Activated CD4-positive, alpha-beta T cell treated with anti-CD3 and anti-CD28 coated beads, Interleukin-2, amount 50 U/mL, for 24 hours (primary cell): Measurements from ENCODE around the gene COL26A1.
"Not testable (repeated sequence)": the region's sequence is repeated elsewhere in the genome, so short reads cannot be mapped to it uniquely, and the experiment has no call there.

Experiments used
- DNase-seq, 2 donors: peaks; one replicate each; pipeline ENCODE4 v3.0.0-alpha.2; 2020; ENCODE audit warnings: low read depth in 1 of 2, low spot score in 1 of 2

COL26A1 gene

DNA sequence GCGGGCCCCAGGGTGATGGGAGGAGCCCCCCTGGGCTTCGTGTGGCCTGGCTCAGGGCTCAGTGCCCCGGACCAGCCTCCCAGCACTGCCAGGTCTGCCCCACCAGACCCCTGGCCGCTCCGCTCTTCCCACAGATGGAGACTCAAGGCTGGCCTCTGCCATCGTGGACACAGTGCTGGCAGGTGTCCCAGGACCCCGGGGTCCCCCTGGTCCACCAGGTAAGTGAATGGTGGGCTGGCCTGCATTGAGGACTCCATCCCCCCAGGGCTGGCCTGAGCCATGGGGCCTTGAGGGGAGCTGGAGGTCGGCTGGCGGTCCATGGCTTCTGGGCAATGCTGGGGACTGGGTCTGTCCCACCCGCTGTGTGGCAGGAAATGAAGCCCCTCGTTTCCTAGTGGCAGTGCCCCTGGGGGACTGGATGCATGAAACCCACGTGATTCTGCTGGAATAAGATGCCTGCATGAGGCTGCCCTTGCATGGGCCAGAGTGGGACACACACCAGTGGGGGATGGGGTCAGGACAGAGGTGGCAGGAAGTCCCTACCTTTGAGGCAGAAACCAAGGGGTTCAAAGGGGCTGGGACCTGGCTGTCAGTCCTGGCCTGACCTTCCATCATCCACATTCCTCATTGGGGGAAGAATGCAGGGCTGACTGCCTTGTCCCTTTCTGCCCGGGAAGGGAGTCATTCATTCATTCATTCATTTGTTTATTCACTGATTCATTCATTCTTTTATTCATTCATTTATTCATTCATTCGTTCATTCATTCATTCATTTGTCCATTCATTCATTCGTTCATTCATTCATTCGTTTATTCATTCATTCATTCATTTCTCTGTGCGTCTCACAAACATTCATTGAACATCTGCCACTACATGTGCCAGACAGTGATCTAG lies 184.6 kb downstream of the COL26A1 start:
- no peak for DNase-seq

DNA sequence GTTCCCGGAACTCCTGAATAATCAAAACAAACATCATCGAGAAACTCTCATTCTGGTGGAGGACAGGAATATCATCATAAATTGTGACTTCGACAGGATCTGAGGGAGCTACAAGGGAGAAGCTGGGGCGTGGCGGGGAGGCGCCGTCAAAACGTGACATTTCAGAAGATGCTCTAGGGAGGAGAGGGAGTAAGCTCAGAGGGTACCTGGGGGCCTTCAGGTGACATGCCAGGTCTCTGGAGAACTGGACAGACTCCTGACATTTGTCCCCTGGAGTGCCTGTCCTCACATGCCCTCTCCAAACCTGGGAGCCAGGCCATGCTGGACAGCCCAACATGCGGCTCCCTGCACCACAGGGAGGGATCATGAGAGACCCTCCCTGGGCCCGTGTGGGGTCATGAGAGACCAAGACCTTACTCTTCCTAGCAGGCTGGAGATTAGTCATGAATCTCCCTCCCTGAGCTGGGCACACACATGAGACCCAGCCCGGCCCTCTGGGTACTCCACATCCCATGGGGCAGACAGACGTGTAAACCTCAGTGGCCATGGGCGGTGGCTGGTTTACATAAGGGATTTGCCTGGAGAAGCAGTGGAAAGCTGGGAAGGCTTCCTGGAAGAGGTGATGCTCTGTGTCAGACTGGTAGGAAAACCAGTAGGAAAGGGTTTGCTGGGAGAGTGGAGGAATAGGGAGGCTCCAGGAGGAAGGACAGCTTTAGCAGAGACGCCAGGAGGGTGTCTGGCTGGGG lies 185.4 kb downstream of the COL26A1 start:
- DNase-seq: no peak

DNA sequence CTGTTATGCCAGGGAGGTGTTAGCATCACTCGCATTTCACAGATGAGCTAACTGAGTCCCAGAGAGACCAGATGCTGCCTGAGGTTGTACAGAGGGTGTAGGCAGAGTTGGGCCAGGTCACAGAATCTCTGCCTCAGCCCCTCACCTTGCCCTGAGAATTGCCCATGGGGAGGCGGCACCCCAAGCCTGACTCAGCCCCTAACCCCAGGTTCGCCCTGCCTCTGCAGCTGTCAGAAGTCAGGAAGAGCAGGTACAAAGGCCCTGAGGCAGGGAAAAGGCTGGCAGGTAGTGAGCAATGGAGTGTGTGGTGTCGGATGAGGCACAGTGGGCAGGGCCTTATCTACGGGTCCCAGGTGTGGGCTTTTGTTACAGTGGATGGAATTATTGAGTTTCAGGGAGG lies 187.1 kb downstream of the COL26A1 start:
- no peak for DNase-seq

DNA sequence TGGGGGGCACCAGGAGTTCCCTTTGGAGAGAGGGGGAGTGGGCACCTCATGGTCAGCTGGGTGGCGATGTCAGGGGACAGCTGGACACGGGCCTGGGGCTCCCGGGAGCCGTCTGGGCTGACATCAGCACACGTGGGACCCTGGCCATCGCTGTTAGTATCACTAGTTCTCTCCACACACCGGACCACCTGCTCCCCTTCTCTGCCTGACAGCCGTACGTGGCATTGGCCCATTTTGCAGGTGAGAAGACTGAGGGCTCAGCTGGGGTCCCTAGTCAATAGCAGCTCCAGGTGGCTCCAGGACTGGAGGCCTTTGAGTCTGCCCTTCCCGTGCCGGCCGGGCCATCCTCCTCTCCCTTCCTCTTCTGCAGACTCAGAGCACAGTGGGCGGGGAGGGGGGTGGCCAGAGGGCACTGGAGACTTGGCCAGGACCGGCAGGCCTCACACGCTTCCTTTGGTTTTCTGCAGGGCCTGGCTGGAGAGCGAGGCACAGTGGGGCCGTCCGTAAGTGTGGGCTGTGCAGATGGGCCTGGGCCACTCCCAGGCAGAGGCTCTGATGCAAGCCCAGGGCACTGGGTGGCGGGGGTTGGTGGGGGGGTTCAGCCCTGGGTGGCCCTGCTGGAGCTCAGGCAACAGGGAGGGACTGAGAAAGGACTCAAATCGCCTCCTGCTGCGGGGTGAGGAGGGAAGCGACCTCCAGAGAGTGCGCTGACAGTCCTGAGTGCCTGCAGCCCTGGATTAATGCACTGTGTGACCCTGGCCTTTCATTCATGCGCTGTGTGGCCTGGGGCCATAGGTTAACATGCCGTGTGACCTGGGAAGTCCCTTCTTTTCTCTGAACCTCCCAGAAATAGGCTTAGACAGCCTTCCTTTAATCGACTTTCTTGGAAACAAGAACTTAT lies 188.2 kb downstream of the COL26A1 start:
- no peak for DNase-seq

DNA sequence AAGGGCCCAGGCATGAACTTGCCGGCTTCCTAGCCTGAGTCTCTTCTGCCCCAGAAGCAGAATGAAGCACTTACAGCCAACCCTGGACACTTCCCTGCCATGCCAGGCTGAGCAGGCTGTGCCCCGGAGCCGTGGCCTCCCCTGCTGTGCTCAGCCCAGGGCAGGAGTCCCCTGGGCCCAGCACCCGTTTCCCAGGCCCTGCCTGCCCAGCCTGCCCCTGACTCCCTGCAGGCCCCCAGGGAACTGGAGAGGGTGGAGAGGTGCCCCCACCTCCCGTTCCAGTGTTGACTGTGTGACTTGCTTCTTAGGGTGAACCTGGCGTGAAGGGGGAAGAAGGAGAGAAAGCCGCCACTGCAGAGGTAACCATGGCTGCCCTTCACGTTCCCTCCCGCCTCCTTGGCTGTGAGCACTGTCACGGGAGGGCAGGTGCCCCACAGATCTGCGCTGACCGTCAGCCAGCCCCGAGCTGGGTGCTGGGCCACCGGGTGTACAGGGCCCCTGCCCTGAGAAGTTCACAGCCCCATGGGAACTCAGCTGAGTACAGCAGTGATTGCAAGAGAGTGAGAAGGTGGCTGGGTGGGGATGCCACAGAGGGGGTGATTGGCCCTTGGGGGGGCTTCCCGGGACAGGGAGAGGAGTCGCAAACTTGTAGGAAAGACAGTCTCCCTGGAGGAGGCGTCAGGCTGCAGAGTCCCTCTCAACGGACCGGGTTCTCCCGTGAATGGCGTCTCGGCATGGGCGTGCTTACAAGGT lies 190.5 kb downstream of the COL26A1 start:
- DNase-seq: no peak

DNA sequence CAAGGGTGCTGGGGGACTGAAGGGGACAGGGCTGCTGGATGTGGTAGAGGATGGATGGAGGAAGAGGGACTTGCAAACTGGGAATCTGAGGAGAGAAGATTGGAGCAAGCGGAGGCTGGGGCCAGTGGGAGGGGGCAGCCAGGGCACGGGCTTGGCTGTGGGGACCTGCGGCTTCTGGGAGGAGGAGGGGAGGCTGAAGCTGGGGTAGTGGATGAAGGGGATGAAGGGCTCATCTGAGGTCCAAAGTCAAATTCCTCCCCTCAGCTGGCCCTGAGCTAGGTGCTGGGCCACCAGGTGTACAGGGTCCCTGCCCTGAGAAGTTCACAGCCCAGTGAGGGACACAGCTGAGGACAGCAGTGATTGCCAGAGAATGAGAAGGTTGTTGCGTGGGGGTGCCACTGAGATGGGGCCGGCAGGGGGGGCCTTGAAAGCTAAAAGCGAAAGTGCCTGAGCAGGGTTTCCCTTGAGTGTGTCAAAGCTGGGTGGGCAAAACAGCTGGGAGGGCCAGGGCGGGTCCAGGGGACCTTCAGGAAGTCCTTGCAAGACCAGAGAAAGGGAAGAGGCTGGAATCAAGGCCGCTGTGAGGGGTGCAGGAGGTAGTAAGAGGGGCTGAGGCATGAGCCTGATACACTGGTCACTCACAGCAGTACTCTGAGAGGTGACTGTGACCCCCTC lies 191.2 kb downstream of the COL26A1 start:
- DNase-seq: no peak

DNA sequence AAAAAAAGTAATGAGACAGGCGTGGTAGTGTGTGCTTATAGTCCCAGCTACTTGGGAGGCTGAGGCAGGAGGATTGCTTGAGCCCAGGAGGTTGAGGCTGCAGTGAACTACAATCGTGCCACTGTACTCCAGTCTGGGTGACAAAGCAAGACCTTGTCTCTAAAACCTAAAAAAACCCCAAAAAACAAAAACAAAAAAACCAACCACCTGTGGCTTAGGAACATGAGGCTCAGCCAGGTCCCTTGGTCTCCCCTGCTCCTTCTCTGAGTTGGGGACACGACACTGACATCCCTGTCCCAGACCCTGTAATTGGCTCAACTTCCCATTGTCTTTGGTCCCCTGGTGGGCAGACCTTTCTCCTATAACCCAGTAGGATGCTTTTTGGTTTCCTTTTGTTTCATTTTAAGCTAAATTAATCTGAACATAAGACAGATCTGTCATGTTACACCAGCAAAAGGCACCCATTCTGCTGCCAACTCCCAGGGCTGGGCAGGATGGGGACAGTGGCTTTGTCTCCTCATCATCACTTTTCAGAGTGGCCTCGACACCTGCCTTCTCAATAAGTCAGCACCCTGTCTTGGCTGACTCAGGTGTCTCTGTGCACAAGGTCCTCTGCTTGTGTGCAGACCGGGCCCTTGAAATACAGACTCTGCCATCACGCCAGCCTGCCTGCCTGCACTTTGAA lies 192.1 kb downstream of the COL26A1 start:
- DNase-seq: no peak

DNA sequence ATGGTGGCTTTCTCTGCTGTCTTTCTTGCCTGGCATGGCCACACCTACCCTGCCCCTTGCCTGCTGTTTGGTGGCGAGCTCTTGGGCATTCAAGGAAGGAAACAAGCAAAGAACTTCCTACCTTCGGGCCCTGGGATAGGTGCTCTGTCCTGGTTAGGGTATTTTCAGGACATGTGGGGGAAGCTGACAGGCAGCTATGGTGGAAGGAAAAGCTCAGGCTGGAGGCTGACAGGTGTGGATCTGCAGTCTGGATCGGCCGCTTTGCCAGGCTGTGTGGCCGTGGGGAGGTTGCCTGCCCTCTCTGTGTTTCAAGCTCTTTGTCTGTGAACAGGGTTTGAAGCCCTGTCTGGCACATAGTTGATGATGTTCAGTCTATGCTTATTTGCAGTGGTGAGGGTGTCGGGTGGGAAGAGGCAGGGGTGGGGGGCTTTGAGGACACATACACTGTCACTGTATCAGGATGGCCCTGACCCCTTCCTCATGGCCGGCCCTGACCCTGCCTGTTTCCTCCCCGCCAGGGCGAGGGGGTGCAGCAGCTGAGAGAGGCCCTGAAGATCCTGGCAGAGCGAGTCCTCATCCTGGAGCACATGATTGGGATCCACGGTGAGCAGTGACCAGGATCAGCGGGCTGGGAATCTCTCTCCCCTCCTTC lies 192.7 kb downstream of the COL26A1 start:
- DNase-seq: no peak

DNA sequence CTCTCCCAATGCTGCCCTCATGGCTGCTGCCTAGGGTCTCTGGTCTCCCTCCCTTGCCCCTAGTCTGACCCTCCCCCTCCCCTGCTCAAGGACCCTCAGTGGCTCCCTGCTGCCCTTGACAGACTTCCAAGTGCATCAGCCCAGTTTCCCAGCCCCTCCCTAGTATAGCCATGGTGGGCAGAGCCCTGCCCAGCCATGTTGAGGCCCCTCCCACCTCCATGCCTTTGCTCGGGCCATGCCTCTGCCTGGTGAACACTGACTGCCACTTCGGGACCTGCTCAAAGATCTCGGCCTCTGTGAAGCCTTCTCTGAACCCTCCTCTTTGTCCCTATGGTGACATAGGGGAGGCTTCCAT lies 193.2 kb downstream of the COL26A1 start:
- DNase-seq: no peak

DNA sequence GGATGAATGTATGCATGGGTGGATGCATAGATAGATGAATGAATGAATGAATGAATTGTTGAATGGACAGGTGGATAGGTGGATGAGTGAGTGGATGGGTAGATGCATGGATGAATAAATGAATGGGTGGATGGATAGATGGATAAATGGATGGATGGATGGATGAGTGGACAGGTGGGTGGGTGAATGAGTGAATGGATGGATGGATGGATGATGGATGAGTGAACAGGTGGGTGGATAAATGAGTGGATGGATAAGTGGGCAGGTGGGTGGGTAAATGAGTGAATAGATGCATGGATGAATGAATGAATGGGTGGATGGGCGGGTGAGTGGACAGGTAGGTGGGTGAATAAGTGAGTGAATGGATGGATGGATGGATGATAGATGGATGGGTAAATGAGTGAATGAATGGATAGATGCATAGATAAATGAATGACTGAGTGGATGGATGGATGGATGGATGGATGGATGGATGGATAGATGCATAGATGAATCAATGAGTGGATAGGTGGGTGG lies 193.8 kb downstream of the COL26A1 start:
- no peak for DNase-seq

DNA sequence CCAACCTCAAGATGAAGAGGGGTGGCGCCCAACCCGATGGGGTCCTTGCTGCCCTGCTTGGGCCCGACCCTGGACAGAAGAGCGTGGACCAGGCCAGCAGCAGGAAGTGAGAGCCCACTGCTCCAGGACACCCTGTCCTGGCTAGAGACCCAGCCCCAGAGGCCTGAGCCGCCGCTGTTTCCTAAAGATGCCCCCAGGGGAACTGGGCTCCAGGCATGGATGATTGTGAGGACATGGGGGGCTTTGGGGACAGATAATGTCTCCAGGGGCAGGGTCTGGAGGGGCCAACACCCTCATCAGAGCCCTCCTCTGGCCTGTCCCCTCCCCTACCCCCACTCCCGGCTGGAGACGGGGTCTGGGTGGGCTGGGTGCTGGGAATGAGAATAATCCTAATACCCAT lies 194.7 kb downstream of the COL26A1 start:
- no peak for DNase-seq

DNA sequence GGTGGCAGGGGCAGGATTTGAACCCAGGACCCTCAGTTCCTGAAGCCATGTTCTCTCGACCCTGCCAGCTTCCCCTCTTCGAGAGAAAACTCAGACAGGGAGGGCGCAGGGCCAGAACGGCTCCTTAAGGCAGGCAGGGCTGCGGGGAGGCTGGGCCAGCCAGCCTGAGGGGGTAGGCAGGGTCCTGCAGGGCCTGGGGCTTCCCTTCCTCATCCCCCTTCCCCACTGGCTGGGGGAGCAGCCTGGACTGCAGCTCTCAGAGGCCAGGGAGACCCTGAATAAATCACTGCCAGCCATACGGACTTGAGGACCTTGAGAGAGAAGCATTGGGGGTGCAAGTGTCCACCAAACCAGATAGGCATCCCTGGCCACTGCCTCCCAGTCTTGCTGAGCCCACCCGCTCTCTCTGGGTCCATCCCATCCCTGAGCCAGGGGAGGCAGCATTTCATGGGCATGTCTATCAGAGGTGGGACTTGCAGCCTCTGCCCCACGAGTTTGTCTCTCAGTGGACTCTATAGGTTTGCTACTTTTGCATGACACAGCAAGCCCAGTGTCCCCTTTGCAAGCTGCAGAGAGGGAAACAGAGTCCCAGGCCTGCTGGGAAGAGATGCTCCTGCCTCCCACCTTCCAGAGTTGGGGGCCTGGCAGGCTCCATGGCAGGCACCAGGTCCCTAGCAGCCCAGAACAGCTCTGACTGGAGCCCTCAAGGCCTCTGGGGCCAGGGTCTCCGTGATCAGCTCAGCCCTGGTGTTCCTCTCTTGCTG lies 195.5 kb downstream of the COL26A1 start:
- DNase-seq: no peak

DNA sequence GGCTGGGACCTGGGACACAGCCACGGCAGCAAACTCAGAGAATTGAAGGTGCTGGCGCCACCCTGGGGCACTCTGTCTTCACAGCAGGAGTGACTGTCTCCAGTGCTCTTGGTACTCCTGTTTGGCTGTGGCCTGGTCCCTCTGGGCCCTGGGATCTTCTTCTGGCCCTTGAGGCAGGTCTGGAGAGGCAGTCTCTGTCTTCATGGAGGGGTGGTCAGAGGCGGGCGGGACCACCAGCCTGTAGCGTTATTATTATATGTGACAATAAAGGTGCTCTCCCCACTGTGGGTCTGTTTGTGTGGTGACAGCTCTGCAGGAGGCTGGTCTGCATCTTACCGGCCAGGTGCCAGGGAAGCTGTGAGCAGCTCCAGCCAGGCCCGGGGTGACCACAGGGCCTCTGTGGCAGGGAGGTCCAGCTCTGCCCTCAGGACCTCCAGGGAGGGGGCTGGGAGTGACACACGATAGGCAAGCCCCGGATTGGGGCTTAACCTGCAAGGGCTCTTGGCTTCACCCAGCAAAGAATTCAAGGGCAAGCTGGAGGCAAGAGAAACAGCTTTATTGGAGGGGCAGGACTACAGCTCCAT lies 196.2 kb downstream of the COL26A1 start:
- DNase-seq: no peak

DNA sequence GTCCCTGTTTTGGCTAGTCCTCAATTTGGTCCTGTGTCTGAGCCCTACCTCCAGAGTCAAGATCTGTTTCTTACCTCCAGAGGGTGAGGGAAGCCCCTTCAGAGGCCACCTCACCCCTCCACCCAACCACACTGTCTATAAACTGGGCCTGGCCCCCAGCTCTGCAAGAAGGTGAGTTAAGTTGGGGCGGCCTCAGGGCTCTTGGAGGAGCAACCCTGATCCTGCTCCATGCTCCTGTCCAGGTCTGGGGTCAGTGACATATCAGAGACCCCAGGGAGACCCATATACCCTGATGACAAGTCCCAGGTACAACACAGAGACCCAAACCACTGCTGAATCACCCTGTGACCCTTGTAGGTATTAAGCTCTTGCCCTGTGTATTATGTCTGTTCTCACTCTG lies 196.9 kb downstream of the COL26A1 start:
- no peak for DNase-seq

DNA sequence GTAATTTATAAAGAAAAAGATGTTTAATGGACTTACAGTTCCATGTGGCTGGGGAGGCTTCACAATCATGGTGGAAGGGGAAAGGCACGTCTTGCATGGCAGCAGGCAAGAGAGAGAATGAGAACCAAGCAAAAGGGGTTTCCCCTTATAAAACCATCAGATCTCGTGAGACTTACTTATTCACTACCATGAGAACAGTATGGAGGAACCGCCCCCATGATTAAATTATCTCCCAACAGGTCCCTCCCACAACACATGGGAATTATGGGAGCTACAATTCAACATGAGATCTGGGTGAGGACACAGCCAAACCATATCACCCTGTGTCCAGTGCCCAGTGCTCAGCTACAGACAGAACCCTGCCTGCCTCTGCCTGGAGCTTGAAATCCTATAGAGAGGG lies 197.3 kb downstream of the COL26A1 start:
- DNase-seq: not testable (repeated sequence)

DNA sequence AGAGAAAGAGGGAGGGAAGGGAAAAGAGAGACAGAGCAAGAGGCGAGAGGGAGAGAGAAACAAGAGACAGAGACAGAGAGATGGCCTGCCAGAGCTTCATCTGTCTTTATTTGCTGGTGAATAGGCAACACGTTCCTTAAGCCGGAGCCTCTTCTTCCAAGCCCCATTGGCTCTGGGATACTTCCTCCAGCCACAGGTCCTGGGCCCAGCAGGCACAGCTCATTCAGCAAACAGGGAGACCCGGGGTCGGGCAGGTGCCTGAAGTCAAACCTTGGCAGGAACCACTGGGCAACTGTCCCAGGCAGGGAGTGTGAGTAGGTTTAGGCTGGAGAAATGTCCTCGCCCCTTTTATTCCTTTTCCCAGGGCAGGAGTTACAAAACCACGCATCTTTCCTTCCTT lies 198.2 kb downstream of the COL26A1 start:
- DNase-seq: no peak

DNA sequence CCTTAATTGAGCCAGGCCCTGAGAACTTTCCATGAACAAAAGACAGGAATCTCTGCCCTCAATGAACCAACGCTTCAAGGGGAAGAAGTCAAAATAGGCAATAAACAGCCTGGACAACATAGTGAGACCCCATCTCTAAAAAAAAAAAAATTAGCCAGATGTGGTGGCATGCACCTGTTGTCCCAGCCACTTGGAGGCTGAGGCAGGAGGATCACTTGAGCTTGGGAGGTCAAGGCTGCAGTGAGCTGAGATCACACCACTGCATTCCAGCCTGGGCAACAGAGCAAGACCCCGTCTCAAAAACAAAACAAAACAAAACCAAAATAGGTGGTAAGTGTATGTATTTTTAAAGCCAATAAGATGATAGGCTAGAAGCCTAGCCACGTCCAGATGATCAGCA lies 198.6 kb downstream of the COL26A1 start:
- not testable (repeated sequence) for DNase-seq
